Smooth muscle cell (in vitro differentiated cells): ENCODE data around the gene PPIB. TPM values are rescaled to one million over a fixed set of nuclear protein-coding genes. Genes with fewer than 3 reads are reported as not detected.

Experiments
- DNase-seq: peaks from one replicate; lab custom pipeline; 2025; ENCODE audit not compliant: unreplicated experiment; lab: John Stamatoyannopoulos, UW
- H2AFZ ChIP-seq: fragments of 200-600 bp; sonication (generic); 2 replicates; pipeline ENCODE4 v1.6.0; 2016; ENCODE audit warnings: antibody characterized with exemption, low read depth, mild to moderate bottlenecking
- H3F3A ChIP-seq: fragments of 200-600 bp; sonication (generic); 2 replicates; pipeline ENCODE4 v1.6.0; 2017; ENCODE audit warnings: antibody characterized with exemption, low read depth
- H3K27ac ChIP-seq: fragments of 200-600 bp; sonication (generic); 2 replicates; pipeline ENCODE4 v1.5.1; 2016; ENCODE audit warnings: low read depth, mild to moderate bottlenecking
- H3K27me3 ChIP-seq: fragments of 200-600 bp; sonication (generic); 2 replicates; pipeline ENCODE4 v1.6.1; 2016; ENCODE audit warnings: low read depth, mild to moderate bottlenecking
- H3K36me3 ChIP-seq: fragments of 200-600 bp; sonication (generic); 2 replicates; pipeline ENCODE4 v1.5.1; 2016; ENCODE audit warnings: low read depth
- H3K4me1 ChIP-seq: fragments of 200-600 bp; sonication (generic); 2 replicates; pipeline ENCODE4 v1.5.1; 2016; ENCODE audit warnings: low read depth
- H3K4me2 ChIP-seq: fragments of 200-600 bp; sonication (generic); 2 replicates; pipeline ENCODE4 v1.6.0; 2016; ENCODE audit warnings: mild to moderate bottlenecking
- H3K4me3 ChIP-seq: fragments of 200-600 bp; sonication (generic); 2 replicates; pipeline ENCODE4 v1.5.1; 2016; ENCODE audit warnings: mild to moderate bottlenecking
- H3K79me2 ChIP-seq: fragments of 200-600 bp; sonication (generic); 2 replicates; pipeline ENCODE4 v1.6.0; 2016; ENCODE audit warnings: low read depth, mild to moderate bottlenecking
- H3K9ac ChIP-seq: fragments of 200-600 bp; sonication (generic); 2 replicates; pipeline ENCODE4 v1.6.0; 2016; ENCODE audit warnings: low read depth
- H3K9me3 ChIP-seq: fragments of 200-600 bp; sonication (generic); replicated peaks from 2 replicates; pipeline ENCODE4 v1.5.1; 2016; ENCODE audit warnings: low read depth
- H4K20me1 ChIP-seq: fragments of 200-600 bp; sonication (generic); 2 replicates; pipeline ENCODE4 v1.6.0; 2016; ENCODE audit warnings: low read depth
- CTCF ChIP-seq: fragments of 200-600 bp; sonication (generic); IDR thresholded peaks from 2 replicates; pipeline ENCODE4 v1.5.1; 2017; ENCODE audit warnings: borderline replicate concordance, mild to moderate bottlenecking, antibody characterized with exemption; ENCODE audit not compliant: insufficient read depth, poor library complexity, severe bottlenecking
- WGBS: methylation state at CpG from one replicate; pipeline ENCODE4 v1.1.7; 2016; ENCODE audit warnings: low lambda C conversion rate; 5-methylcytosine and 5-hydroxymethylcytosine counted together
- polyA plus RNA-seq: library from polyadenylated mRNA; unstranded; fragments of >200 nt; fragmentation: Nextera tagmentation; extraction: Ambion mirVana; gene quantifications from 2 replicates; pipeline ENCODE4 v1.2.1, GENCODE V29; 2016
- total RNA-seq: library from RNA; depleted of rRNA; stranded (reverse); fragments of >200 nt; gene quantifications from 2 replicates; pipeline ENCODE4 v1.2.3, GENCODE V29; 2014

The PPIB gene
- total RNA-seq: 880 and 890 TPM in 2 replicates
- 1,549 and 1,897 TPM in 2 replicates for polyA plus RNA-seq

DNA sequence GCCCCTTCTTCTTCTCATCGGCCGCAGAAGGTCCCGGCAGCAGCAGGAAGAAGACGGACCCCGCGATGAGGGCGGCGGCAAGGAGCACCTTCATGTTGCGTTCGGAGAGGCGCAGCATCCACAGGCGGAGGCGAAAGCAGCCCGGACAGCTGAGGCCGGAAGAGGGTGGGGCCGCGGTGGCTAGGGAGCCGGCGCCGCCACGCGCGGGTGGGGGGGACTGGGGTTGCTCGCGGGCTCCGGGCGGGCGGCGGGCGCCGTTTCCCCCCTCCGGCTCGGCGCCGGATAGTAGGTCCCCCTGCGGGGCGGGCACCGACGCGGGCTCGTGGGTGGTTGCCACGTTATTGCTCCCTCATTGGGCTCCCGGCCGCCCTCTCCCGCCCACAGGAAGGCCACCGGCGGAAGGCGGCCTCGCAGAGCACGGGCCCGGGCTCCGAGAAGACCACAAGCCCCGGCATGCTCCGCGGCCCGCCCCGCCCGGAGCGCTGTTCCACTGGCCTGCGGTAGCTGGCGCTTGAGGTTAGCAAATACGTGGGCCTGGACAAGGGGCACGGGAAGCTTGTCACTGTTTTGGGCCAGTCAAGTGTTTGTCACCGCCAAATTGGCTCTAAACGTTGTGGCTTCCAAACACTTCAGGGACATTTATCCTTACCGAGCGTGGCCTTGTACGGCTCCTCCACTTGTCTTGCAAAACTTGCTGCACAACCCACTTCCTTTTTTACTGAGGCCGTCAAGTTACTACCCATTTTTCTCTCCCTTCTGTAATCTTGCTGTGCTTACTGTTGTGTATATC lies at the start of gene PPIB:
TSS of gene PPIB (minus strand) at position 154 of the 790 bp plus-strand sequence. CDS start at position 118, 36 bp downstream.
- TF ChIP-seq CTCF: no peak
- peak within 1 kb of the TSS; percentile 70 for H3K27ac ChIP-seq
- WGBS: under 1% methylated on average over 63 of the region's 69 CpGs
- H3K9me3 ChIP-seq: no peaks in the 10 kb centered on the region
- H3K4me3 ChIP-seq: peak within 1 kb of the TSS; percentile 85
- H3K9ac ChIP-seq: peak within 1 kb of the TSS; percentile 86
- peak; percentile 91 for DNase-seq
- peak within 1 kb of the TSS; percentile 88 for H3K4me2 ChIP-seq
- H3K79me2 ChIP-seq: peaks cover 40% of the 10 kb centered on the region
- H3K27me3 ChIP-seq: no peaks in the 10 kb centered on the region
- peaks cover 34% of the 10 kb centered on the region for H3F3A ChIP-seq
- peaks cover 39% of the 10 kb centered on the region for H4K20me1 ChIP-seq
- H2AFZ ChIP-seq: no peak within 1 kb of the TSS
- H3K36me3 ChIP-seq: no peaks in the 10 kb centered on the region
- peaks cover 9% of the 10 kb centered on the region for H3K4me1 ChIP-seq

- 97% methylated on average over 2 of the region's 2 CpGs for WGBS
- Histone ChIP-seq H4K20me1 (peaks cover 3% of the 10 kb centered on the region), H3K79me2 (no peaks in the 10 kb centered on the region), H3F3A (no peaks in the 10 kb centered on the region), H3K4me3 (no peak overlapping the region), H3K4me1 (no peaks in the 10 kb centered on the region), H3K36me3 (no peaks in the 10 kb centered on the region), H3K27me3 (no peaks in the 10 kb centered on the region), H2AFZ (no peak overlapping the region), H3K9me3 (no peaks in the 10 kb centered on the region), H3K27ac (no peak overlapping the region), H3K9ac (no peak overlapping the region), H3K4me2 (no peak overlapping the region)
- no peak for DNase-seq
- no peak for TF ChIP-seq CTCF
Observed at GRCh38 chr15:64211696-64212095, 48.9 kb upstream of the PPIB start.

GRCh38 chr15:64210371-64210770 lies 47.5 kb upstream of the PPIB start:
- no peak overlapping the region for H3K9ac ChIP-seq
- DNase-seq: no peak
- no peaks in the 10 kb centered on the region for H3F3A ChIP-seq
- no peaks in the 10 kb centered on the region for H3K27me3 ChIP-seq
- TF ChIP-seq CTCF: no peak
- no peaks in the 10 kb centered on the region for H3K9me3 ChIP-seq
- no peak overlapping the region for H2AFZ ChIP-seq
- no peaks in the 10 kb centered on the region for H3K4me1 ChIP-seq
- H3K36me3 ChIP-seq: no peaks in the 10 kb centered on the region
- WGBS: 89% methylated on average over 2 of the region's 2 CpGs
- H3K27ac ChIP-seq: no peak overlapping the region
- H3K4me3 ChIP-seq: no peak overlapping the region
- H3K4me2 ChIP-seq: no peak overlapping the region
- H3K79me2 ChIP-seq: no peaks in the 10 kb centered on the region
- H4K20me1 ChIP-seq: no peaks in the 10 kb centered on the region
